Kidney glomerular epithelial cell (primary cell): ENCODE measurements around the gene SPRY1.

Experiments used
- DNase-seq: peaks from one replicate; lab custom pipeline; 2025; lab: John Stamatoyannopoulos, UW

The SPRY1 gene, protein sequence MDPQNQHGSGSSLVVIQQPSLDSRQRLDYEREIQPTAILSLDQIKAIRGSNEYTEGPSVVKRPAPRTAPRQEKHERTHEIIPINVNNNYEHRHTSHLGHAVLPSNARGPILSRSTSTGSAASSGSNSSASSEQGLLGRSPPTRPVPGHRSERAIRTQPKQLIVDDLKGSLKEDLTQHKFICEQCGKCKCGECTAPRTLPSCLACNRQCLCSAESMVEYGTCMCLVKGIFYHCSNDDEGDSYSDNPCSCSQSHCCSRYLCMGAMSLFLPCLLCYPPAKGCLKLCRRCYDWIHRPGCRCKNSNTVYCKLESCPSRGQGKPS

DNA sequence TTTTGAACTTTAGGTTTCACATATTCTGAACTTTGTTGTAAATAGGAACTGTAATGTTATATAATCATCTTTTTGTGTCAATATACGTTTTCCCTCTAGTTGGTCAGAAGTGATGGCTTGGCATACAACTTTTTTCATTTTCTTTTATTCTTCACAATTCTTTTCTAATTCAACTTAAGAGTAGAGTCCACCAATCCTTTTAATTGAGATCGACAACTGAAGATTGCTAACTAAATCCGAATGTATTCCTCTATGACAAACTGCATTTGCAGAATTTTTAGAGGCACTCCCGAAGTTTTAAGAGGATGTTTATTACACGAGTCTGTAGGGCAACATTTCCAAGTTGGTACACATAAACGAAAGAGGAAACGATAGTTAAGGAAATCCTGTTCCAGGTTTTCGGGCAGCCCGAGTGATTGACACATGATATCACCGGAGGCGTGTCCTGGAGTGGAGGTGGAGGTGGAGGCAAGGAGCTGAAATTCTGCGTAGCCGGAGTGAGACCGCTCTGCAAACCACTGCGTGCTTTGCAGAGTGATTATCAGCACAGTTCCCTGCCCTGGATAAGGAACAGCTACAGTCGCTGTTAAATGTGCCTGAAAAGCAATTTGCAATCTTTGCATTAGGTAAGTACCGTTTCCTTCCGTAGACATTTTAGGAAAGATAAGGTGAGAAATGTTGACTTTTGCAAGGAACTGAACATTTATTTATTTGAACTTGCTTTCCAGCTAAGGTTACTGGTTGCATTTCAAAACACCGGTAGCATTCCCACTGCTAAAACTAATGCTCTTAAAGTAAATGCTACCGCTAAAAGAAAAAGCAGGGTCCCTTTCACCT, at the start of gene SPRY1:
TSS of gene SPRY1 (plus strand) at position 489 of the 837 bp plus-strand sequence. CDS start 4,797 bp downstream, outside the sequence.
- peak; percentile 87 for DNase-seq

DNA sequence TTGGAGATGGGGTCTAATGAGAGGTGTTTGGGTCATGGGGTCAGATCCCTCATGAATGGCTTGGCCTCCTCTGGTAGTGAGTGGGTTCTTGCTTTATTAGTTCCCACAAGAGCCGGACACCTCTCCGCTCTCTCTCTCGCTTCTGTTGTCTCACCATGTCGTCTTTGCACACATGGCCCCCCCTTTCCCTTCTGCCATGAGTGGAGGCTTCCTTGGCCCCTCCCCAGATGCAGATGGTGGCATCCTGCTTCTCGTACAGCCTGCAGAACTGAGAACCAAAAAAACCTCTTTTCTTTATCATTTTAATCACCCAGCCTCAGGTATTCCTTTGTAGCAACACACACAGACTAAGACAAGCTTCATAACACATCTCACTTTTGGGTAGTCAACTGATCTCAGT, 49.6 kb upstream of the SPRY1 start:
- DNase-seq = no peak

DNA sequence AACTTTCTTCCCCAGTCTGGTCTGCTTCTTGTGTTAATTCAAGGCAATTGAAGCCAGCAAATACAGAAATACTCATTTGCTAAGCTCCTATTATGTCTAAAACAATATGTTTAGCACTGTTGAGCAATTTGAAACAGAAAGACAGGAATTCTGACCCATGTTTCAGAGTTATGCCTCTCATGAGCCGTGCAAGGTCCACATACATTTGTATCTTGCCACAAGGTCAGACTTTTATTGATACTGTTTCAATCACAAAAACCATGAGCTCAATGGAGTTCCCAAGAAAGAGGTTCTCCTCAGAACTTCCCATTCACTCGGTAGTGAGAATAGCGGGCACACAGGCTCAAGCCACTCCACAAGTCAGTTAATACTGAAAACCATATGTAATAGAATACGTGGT, 47.6 kb upstream of the SPRY1 start:
- no peak for DNase-seq

DNA sequence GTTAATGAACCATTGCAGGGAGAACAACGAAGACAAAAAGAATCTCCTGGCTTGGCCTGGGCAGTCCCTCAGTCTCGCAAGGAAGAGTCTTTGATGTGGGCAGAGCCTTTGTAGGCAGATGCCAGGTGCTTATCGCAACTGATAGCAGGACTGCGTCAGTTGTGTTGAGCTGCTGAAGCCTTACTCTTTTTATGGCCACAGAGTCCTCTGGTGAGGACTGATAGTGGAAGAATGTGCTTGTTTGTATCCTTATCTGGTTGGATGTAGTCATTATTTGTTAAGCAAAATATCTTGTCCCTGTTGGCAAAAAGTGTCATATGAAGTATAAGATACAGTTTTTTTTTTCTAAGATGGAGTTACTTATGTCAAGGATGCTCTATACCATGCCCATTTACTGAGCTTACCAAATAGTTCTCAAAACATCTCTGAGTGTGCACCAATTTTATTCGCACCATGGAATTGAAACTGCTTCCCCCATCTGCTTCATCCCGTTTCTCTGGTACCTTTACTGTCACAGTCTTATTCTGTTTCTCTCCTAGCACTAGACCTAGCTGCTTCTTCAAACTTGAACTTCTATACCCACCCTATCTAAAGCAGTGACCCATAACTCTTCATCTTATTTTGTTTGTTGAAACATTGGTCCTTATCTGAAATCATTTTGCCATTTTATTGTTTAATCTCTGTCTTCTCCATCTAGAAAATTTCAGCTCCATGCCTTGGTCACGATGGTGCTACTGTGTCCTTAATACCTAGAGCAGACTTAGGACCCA, 47.0 kb upstream of the SPRY1 start:
- DNase-seq = peak; percentile 56

DNA sequence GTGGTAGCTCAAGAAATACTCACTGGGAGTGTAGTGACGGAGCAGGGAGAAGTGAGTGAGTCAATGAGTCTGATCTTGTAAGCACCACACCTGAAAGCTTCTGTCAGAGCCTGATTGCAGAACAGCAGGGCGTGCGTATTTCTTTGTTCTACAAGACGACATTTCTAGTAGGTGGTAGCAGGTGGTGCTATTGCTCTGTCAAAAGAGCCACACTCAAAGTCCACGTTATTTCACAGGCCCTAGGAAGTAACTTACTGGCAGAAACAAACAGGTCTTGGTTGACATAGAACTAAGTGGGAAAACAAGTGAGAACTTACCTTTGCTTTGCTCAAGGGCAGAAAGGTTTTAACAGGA, 46.4 kb upstream of the SPRY1 start:
- peak; percentile 13 for DNase-seq

DNA sequence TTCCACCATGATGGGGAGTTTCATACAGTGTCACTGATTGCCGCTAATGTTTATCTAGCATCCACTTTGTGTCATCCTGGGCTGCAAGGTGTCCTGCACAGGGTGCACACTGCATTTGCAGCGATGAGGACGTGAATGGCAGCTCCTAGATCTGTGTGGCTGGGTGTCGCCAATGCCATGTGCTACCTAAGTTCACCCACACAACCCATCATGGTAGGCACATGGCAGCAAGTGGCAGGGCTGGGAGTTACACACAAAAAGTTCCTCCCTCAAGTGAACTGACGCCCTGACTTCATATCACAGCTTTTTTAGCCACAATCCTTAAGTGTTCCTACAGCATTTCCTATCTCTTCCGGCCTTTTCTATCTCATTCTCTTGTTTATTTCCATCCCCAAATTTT, 45.9 kb upstream of the SPRY1 start:
- DNase-seq = no peak

DNA sequence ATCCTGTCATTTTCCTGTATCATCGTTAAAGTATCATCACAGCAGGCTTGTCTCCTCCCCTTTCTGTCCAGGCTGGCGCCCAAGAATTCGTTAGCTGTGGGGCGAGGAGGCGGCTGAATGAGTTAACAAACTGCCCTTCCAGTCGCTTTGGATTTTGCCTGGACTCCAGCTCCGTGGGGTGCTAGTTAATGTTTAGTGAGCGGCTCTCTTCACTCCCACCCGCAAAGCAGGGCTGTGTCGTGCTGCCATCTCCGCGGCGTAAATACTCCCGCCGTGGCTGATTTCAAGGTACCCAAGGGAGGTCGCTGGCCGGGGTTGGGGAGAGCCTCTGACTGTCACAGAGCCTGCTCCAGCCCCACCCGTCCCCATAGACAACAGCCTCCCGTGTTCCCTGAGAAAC, 44.9 kb upstream of the SPRY1 start:
- peak; percentile 59 for DNase-seq

DNA sequence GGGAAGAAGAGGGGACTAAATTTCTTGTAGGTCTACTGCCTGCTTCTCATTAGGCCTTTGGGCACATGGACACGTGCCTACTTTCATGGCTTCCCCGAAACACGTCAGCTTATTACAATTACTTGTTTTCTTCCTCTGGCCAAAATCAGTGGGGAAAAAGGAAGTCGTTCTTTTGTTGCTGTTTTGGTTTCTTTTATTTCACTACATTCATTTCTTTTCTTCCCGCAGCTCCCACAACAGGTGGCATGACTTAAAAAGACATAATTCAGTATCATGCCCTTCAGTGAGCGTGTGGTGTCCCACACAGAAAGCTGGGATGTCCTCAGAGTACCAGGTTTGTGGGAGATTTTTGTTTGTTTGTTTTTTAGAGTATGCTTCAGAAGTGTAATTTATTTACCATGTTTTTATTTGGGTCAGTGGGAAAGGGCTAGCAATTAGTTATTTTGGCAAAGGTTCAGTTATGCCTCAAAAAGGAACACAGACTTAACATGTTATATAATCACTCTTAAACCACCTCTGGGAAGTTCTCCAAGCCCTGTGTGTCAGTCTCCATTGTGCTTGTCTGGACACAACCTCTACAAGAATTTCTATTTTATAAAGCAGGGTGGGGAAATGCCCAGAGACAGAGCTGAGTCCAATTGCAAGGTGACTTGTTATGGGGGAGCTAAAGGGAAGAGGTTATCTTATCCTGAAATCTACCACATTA, 44.2 kb upstream of the SPRY1 start:
- DNase-seq = peak; percentile 45

DNA sequence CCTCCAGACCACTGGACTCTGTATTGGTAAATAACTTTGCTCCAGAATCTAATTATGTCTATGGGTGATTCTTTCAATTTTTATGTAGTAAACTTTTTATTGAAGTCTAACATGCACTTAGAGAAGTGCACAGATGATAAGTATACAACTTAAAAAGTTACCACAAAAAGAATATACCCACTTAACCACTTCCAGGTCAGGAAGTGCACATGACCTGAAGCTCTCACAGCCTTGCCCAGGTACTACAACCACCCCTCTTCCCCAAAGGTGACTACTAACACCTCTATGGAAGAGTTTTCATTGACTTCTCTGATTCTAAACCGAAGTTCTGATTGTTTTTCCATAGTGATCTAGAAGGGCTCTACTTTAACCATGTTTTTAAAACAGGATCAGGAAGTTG, 43.6 kb upstream of the SPRY1 start:
- DNase-seq = no peak

DNA sequence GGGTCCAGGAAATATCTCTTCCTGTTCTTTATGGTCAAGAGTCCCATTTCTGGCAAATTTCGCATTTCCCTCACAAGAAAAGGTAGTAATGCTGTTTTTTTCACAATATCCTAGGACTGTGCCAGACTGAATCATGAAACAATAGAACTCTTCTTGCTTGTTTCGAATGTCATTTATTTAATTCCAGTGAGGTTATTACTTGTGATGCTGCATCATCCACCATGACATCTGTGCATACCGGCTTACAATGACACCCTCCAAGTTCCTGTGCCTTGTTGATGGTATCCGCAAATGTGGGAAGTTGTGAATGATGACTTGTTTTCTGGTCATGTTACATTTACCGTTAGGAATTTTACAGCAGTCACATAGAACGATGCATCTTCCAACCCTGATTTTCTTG, 42.9 kb upstream of the SPRY1 start:
- no peak for DNase-seq

DNA sequence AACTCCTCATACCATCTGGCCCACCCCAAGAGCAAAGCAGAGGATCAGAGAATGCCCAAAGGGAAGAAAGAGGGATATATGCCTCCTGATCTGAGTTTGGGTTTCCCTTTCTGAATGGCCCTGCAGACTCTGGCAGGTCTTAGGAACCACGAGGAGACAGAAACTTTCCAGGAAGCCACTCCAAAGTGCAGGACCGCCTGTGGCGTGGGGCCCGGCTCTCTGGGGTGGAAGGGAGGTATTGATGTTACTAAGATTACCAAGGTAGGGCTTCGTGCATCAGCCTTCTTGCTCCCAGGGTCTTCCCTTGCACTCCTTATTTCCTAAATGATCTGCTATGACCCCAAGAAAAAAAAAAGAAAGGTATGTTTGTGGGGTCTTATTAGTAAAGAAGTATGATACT, 41.9 kb upstream of the SPRY1 start:
- DNase-seq = no peak

DNA sequence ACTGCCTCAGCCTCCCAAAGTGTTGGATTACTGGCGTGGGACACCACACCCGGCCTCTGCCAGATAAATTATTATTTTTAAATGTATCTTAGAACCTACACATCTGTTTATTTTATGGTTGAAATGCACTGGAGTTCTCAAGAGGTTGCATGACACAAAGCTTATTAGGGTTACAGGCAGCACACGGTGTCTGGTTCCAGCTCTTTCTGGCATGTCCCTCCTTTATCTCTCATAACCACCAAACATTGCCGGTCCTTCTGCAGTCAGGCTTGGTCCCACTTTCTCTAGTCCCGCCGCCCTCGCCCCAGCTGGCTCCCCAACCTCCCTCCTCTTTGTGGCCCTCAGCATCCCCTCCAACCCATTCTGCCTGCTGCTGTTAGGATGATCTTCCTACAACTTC, 39.7 kb upstream of the SPRY1 start:
- no peak for DNase-seq

DNA sequence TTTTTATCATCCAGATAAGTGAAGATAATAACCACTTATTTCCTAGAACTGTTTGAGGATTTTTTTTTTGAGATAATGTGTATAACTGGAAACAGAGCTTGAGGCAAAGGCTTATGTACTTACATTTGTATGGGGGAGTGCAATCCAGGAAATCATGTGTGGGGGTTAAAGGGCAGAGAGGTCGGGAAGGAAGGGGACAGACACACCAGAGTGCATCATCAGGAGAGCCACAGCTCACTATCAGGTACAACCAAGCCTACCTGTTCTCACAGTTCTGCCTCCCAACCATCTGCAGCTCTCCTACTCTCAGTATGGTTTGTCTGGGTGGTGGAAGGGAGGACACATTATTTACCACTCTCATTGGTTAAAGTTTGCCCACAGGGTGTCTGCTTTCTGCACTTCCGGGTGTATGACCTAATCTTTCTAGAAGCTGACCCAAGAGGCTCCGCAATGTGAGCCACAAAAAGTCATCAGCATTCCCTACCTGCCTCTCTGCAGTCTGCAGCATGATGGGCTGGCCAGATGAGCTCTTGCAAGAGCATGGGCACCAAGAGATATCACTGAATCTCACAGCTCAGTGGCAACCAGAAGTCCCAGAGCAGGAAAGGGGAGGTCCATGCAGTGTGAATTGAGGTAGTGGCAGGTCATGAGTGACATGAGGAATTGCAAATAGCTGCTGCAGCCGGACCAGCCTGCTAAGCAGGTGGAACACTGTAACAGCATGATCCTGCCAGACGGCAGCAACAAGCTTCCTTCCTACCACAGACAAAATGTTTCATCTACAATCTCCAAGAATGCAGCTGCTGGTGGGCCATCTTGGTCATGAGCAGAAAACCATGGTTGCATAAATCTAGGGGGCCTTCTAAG, 36.9 kb upstream of the SPRY1 start:
- DNase-seq = no peak

DNA sequence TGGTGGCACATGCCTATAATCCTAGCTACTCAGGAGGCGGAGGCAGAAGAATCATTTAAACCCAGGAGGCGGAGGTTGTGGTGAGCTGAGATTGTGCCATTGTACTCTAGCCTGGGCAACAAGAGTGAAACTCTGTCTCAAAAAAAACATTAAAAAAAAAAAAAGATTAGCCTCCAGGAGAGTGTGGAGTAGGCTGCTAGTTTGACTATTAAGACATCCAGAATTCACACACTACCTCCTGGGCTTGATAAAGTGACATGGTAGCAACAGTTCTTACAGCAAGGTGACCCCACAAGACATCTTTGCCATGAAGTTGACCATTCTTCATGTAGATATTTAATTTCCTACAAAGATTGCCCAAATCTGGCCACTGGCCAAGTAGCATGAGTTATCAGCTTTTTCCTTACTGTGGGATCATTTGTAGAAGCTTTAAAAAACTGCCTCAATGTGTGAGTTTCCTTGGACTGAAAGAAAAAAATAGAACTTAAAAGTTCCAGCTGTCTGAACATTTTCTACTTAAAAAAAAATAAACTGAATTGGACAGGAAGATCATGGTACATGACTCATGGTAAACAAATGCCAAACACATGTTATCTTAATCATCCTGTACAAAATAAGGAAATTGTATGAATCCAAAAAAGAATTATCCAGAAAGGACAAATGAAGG, 35.3 kb upstream of the SPRY1 start:
- DNase-seq = peak; percentile 21

DNA sequence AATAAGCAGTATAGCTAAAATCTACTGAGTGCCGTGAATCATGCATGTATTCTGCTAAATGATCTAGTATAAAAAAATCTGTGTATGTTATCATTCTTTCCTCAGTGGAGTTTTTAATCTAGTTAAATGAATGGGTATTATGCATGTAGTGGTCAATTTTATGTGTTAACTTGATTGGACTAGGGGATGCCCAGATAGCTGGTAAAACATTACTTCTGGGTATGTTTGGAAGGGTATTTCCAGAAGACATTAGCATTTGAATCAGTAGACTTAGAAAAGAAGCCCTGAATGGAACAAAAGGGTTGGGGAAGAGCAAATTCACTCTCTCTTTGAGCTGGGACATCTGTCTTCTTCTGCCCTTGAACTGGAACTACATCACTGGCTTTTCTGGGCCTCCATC, 34.5 kb upstream of the SPRY1 start:
- DNase-seq = no peak

DNA sequence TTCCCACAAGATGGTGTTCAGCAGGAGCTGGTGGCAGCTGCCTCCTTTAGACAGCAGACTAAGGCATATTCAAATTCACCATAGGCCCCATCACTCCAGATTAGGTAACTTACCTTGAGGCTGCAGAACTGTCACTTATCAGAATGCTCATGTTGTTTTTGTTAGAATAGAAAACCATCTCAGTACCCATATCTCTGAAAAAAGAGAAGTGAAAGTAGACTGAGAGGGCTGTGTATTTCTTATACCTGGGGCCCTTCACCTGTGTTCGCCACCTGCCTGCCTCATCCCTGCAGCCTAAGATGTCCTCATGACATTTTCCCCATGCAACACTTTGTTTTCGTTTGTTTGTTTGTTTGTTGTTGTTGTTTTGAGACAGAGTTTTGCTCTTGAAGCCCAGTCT, 32.9 kb upstream of the SPRY1 start:
- DNase-seq = no peak

DNA sequence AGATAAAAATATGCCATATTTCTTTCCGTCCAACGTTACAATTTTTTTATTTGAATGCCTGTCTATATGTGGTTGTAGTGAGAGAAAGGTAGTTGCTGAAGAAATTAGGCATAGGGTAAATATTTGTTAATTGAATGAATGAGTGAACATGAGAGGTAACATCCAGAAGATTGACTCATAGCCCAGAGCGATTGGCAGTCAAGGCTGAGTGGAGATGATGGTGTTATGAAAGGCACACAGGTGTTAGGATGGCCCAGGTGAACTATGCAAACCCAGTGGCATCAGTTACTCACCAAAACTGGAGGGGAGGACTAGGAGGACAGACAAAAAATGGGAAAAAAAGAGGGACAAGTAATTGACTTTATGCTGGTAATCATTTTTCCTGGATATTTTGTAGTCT, 31.7 kb upstream of the SPRY1 start:
- no peak for DNase-seq

DNA sequence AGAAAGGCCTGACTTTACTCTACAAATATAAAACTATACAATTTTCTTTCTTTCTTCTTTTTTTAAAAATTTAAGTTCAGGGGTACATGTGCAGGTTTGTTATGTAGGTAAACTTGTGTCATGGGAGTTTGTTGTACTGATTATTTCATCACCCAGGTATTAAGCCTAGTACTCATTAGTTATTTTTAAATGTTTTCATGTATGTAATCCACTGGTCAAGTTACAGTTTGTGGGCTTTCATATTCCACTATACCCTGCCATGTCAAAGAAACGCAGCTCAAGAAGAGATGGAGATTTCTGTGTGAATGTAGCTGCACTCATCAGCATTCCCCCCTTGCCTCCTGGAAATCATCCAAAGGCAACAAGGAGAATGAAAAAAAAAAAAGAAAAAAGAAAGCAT, 31.2 kb upstream of the SPRY1 start:
- DNase-seq = no peak

DNA sequence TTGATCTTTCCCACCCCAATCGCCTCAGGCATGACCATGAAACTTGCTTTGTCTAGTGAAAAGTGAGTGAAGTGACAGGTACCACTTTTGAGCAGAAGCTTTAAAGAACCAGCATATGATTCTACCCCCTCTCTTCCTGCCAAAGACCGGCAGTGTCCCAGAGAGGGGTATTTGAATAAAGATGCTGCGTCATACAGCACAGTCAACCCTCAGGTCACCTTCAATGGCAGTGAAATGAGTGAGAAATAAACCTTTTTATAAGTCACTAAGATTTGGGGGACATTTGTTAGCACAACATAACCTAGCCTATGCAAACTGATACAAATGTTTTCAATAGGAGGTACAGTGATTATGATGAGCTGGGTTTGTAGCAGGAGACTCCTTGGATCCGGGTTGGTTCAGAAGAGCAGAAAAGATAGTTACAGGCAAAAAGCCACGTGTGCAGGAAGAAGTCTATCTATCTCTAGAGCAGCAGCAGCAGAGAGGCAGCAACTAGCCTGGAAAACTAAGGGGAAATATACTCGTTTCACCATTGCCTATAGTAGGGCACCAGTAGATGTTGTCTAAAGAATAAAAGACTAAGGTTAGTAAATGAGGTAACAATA, 30.3 kb upstream of the SPRY1 start:
- DNase-seq = no peak

DNA sequence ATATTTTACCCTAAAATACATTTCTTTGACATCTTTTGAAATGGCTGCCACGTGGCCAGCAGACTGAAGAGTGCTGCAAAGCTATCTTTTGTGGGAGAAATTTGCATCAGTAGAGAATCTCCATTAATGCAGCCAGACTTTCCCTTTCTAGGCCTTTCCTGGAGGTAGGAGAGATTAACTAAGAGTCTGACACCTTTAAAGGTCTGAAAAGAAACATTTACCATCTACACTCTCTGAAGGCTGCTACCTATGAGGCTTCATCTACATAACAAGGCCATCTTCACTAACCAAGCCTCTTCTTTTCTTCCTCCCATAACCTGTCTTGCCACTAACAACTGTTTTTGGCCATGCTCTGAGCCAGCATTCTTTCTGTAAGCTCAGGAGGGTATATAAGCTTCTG, 17.8 kb upstream of the SPRY1 start:
- no peak for DNase-seq
